Ureter (tissue), 1 donor: Measurements from ENCODE around the gene POLR1B. TPM values are rescaled to one million over a fixed set of nuclear protein-coding genes. Genes with fewer than 3 reads are reported as not detected.
"Not testable (repeated sequence)": the region's sequence is repeated elsewhere in the genome, so short reads cannot be mapped to it uniquely, and the experiment has no call there.

Source experiments
- DNase-seq: peaks from one replicate; pipeline ENCODE4 v3.0.0-alpha.2; 2020; ENCODE audit warnings: low spot score
- total RNA-seq: library from RNA; stranded (reverse); gene quantifications from one replicate; pipeline ENCODE4 v1.2.4, GENCODE V29; 2023
- donor health status: DM: yes; HTN: yes; CAD: no.

POLR1B gene
- total RNA-seq, 1 donor from 2014 or later: 28.7 TPM

GRCh38 chr2:112541315-112542122, 746 bp upstream of the POLR1B start:
- DNase-seq: peak; percentile 78

DNA sequence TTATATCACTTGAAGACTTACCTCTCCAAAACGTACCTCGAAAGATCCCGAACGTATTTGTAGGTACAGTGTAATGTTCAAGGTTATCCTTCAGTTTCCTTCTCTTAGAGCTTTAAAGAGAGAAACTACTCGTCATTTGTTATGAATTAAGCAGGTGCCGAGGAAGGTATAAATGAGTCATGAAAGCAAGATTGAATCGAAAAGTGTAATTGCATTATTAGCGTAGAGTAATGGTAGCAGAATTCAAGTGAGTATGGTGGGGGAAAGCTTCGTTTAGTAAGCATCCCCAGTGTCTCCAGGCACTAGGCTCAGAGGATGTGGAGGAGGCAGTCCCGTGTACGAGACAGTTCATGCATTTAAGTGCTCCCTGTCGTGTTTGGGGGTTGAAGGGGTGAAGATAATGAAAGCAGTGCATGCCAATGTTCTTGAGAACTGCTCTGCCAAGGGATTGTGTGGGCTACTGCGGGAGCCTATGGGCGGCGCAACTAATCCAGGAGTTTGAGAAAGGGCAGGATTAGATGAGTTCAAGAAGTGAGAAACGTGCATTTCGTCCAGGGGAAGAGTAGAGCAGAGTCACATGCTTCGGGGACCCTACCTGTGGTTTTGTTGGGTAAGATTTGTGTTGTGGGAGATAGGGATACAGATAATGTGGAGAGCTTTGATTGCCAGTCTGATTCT, 858 bp downstream of the POLR1B start:
- DNase-seq: no peak

DNA sequence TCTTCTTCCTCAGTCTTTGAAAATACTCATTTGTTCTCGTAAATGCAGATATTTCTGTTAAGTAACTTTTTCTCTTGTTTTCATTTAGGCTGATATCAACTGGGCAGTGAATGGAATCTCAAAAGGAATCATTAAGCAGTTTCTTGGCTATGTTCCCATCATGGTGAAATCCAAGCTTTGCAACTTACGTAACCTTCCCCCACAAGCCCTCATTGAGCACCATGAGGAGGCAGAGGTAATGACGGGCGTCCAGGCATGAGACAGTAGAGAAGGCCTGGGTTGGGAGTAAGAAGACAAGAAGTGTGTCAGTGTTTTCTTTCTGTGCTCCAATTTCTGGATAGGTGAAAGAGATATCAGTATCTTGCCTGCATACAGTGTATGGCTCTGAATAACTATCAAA, 5.1 kb downstream of the POLR1B start:
- DNase-seq: no peak

GRCh38 chr2:112548980-112549379, 6.7 kb downstream of the POLR1B start:
- no peak for DNase-seq

GRCh38 chr2:112566104-112566503, 23.8 kb downstream of the POLR1B start:
- DNase-seq: no peak

DNA sequence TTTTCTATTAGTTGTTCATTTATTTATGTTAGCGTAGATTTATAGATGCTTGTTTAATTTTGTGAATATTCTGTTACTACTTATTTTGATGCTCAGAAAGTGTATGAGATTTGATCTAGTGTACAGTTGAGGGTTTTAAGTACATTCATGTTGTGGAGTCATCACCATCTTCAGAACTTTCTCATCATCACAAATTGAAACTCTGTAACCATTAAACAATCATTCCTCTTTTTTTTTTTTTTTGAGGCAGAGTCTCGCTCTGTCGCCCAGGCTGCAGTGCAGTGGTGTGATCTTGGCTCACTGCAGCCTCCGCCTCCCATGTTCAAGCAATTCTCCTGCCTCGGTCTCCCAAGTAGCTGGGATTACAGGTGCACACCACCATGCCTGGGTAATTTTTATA, 24.2 kb downstream of the POLR1B start:
- DNase-seq: not testable (repeated sequence)

DNA sequence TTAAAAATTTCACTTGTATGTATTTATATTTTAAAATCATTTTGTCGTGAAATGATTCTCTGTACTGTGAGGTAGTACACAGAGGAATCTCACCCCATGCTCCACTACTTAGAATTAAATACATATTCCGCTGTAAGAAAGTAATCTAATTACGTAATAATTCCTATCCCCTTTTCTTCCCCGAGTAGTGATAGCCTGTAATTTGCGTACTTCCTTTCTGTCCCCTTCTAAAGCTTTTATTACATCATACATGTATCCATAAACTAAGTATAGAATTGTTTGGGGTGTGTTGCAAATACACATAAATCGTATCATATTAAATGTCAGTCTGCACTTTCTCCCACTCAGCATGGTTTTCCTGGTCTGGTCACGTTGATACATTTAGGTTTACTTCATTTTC, 29.7 kb downstream of the POLR1B start:
- DNase-seq: no peak

DNA sequence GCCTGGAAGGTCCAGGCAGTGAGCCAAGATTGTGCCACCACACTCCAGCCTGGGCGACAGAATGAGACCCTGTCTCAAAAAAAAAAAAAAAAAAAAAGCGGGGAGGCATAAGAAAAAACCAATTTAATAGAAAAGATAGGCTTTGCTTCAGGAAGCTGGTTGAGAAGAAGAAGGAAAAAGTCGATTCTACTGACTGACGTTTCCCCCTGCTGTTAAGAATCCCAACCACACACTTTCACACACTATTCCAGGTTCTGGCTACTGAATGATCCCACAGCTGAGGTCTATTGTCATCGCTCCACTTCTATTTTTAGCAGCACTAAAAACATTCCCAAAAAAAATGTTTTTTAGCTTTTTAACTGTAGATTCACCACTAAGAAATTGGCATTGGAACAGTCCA, 35.5 kb downstream of the POLR1B start:
- no peak for DNase-seq

- no peak for DNase-seq
Observed at GRCh38 chr2:112579241-112579640, 37.0 kb downstream of the POLR1B start.

- no peak for DNase-seq
Observed at GRCh38 chr2:112580084-112580483, 37.8 kb downstream of the POLR1B start.

DNA sequence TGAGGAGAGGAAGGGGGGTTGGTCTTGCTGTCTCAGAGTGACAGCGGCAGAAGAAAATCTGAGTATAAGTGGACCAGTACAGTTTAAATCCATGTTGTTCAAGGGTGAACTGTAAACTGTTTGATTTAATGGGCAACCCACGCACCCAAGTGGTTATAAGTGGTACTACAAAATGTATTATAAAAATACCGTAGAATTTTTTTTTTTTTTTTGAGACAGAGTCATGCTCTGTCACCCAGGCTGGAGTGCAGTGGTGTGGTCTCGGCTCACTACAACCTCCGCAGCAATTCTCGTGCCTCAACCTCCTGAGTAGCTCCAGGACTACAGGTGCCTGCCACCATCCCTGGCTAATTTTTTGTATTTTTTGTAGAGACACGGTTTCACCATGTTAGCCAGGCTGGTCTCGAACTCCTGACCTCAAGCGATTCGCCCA, 40.1 kb downstream of the POLR1B start:
- DNase-seq: no peak

DNA sequence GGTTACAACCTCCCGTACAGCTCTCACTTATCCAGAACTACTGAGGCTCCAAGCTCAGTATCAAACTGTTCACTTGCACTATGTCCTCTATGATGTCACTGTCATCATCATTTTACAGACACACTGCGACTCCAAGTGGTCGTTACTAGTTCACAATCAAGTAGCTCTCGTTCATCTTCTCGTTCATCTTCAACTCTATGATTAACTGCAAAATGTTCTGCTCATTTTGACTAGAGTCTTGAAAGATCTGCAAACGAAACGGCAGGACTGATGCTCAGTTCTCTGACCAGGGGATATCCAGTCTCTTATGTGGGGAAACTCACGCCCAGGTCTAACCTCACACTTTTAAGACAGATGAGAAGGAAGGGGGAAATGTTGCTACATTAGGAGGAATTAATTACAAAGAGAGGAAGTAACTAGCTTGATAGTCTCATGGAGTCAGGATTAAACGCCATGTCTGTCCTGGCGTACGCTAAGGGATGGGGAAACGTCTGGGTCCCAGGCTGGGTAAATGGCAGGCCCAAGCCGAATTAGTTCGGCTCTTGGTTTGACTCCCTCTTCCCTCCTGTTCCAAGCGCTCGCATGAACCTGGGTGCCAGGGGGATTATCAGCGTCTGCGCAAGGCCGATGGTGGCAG, 41.4 kb downstream of the POLR1B start:
- no peak for DNase-seq

DNA sequence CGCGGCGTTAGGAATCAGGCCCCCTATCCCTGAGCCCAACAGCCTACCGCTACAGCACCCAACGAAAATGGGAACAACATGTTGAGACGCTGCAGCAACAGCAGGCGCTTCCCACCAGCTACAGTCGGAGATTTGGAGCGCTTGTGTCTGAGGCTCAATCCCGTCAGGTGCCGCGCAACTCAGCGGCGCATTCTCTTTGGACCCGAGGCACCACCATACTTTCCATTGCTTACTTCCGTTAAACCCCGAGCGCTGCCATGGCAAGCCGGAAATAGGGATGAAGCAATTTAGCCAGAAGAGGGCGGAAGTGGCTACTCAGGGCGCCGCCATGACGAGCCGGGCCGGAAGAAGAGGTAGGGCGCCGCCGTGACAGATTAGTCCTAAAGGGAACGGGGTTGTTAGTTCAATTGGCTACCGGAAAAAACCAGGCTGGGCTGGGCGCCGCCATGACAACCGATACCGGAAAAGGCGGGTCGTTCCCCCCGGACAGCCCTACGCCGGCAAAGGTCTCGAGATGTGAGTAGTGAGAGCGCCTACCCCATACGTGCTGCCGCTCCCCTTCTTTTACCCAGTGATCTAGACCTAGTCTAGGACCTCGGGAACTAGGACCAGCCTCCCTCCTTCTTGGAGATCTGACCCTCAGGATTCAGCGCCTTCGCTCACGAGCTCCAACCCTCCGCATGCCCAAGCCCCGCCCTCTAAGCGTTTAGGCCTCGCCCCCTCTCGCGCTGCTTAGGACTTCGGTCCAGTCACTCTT, 42.0 kb downstream of the POLR1B start, which contains the start of gene CHCHD5:
Gene CHCHD5, plus strand, starts transcription at position 476 of the 757 bp plus-strand sequence. Its CDS starts 39 bp downstream, at position 515.
- peak; percentile 98 for DNase-seq

GRCh38 chr2:112584891-112585250, 42.6 kb downstream of the POLR1B start:
- no peak for DNase-seq

DNA sequence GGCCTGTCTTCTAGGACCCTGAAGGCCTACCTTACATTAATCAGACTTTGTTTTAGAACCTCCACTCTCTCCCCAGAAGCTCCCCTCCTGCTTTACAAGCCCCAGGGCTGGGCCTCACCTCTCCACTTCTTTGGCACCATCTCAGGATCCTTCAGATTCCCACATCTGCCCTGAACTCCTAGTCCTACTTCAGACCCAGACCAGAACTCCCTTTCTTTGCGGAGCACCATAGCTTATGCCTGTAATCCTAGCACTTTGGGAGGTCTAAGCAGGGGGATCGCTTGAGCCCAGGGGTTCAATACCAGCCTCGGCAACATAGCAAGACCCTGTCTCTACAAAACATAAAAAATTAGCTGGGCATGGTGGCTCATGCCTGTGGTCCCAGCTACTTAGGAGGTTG, 43.1 kb downstream of the POLR1B start:
- DNase-seq: no peak

DNA sequence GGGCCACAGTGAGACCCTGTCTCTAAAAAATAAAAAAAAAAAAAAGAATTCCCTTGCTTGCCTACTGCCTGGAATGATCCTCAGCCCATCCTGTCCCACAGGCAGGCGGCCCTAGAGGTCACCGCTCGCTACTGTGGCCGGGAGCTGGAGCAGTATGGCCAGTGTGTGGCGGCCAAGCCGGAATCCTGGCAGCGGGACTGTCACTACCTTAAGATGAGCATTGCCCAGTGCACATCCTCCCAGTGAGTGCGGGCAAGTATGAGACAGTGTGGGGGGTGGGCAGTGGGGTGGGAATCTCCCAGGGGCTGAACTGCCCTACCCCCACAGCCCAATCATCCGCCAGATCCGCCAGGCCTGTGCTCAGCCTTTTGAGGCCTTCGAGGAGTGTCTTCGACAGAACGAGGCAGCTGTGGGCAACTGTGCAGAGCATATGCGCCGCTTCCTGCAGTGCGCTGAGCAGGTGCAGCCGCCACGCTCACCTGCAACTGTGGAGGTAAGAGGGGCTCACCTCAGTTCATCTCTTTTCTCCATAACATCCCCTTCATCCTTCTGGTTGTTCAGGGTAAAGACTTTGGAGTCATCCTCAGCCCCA, 43.7 kb downstream of the POLR1B start:
- no peak for DNase-seq

- no peak for DNase-seq
Observed at GRCh38 chr2:112588611-112589045, 46.4 kb downstream of the POLR1B start.

DNA sequence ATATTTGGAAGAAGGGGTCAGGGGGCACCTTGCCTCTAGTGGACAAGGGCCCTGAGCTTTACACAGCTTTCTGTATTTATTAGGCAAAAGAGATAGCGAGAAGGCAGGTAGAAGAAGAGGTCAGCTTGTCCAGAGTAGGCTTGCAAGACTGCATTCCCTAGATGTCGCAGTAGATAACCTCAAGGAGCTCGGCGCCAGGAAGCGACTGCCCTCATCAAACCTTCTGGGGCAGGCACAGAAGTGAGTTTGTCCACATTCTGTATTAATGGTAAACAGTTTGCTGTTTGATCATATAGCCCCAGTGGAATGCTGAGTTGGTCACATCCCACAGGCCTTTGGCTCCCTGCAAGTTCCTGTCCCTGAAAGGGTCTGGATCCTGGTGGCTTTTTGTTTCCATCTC, 49.1 kb downstream of the POLR1B start:
- no peak for DNase-seq

GRCh38 chr2:112593736-112594135, 51.5 kb downstream of the POLR1B start:
- no peak for DNase-seq

- no peak for DNase-seq
Observed at GRCh38 chr2:112597537-112598322, 55.5 kb downstream of the POLR1B start.

GRCh38 chr2:112600634-112601033, 58.4 kb downstream of the POLR1B start:
- DNase-seq: no peak
